ENCODE data around the gene GAB2.
"Not testable (repeated sequence)": the region's sequence is repeated elsewhere in the genome, so short reads cannot be mapped to it uniquely, and the experiment has no call there.

Gene GAB2

DNA sequence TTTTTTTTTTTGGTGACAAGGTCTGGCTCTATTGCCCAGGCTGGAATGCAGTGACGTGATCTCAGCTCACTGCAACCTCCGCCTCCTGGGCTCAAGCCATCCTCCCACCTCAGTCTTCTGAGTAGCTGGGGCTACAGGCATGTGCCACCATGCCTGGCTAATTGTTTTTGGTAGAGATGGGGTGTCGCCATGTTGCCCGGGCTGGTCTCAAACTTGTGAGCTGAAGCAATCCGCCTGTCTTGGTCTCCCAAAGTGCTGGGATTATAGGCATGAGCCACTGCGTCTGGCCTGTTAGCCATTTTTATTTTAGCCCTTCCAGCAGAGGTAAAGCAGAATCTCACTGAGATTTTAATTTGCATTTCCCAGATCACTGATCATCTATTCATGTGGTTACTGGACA lies 184.6 kb downstream of the GAB2 start:
- not testable (repeated sequence) for DNase-seq

DNA sequence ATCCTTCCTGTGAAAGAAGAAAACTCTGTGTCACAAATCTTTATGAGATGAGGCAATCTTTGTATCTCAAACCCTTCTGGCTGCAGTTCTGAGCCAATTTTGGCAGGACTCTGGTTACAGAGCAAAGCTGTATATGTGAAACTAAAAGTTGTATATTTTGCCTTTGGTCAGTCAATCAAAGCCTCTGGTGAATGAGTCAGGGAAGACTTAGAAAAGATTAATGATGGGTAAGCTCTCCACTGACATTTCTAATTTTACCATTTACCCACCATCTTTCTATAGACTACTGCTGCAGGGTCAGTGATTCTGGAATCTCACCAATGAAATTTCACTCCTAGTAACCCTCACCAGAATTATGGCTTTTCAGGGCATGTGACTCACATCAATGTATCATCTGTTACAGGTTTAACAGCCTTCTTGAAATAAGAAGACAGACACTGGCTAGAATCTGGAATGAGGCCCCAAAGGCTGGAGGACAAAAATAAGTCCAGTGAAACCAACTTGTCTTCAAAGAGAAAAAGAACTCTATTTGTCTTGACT lies 185.6 kb downstream of the GAB2 start:
- no peak for DNase-seq

DNA sequence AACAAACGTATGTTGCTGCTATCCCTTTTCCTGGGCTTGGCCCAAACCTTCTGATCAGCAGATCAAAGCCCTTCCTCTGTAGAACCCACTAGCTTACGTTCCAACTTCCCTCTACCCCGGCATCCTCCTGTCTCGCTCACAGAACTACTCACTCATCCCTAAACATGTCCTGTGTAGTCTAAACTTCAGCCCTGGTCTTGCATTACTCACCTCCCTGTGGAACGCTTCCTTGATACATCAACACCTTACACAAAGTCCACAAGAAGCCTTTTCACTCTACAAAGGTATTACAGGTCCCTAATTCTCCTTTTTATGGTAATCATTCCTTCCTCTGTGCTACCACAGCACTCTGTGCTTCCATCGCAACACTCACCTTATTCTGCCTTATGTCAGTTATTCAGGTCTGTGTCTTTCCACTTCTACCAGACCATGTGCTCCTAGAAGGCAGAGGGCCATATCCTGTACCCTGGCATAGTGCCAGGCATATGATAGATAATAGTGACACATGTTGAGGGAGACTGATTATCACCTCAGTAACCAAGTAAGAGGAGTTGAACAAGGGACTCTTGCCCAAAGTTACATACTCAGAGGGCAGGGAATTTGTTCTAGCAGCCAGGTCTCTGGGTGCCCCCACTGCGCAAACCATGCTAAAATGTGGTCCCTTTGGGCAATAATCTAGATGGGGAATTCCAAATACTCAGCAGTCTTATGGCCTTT lies 187.3 kb downstream of the GAB2 start:
- DNase-seq: no peak

DNA sequence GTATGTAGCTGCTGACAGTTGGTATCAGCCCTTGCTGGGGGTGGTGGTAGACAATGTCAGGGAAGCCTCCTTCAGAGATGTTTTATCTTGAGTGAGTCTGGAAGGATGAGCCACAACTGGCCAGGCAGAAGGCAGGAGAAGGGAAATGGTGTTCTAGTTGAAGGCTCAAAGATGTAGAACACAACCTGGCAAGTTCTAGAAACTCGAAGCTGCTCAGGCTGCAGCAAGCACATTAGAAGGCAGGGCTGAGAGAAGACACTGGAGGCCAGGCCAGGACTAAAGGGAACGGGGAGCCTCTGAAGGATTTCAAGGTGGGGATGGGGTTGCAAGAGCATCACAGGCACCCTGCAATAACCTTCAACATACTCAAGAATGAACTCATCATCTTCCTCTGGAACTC lies 188.5 kb downstream of the GAB2 start:
- DNase-seq: no peak

DNA sequence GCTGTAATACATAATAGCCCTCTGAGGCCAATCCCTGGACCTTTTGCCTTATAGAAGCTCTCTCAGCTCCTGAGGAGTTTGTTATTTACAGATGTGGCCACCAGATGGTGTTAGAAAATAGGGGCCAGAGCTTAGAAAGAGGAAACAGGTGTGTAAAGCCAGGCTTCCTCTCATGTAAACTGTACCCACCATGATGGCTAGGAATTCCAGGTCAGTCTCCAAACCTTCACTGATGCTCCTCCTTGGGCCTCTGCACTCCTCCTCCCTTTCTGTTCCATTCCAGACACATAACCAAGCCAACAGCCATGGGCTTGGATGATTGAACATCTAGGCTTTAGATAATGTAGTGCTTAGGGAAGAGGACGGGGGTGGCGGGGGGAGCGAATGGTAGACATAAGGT lies 189.2 kb downstream of the GAB2 start:
- DNase-seq: no peak

DNA sequence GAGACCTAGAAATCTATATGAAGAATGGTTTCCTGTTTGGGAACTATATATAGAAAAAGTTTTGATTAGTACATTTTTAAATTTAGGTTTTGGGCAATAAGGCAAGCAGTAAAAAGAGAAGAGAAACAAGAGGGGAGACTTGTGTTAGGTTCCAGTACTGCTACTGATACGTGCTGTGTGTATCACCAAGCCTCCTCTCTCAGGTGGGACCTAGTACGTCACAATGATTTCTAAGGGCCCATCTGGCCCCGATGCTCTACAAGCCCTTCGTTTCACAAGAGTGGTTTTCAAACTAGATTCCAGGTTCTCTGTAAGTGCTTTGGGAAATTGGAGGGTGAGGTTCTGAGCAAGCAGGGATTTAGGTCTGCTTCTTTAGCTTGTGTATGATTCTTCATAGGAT lies 189.7 kb downstream of the GAB2 start:
- no peak for DNase-seq

DNA sequence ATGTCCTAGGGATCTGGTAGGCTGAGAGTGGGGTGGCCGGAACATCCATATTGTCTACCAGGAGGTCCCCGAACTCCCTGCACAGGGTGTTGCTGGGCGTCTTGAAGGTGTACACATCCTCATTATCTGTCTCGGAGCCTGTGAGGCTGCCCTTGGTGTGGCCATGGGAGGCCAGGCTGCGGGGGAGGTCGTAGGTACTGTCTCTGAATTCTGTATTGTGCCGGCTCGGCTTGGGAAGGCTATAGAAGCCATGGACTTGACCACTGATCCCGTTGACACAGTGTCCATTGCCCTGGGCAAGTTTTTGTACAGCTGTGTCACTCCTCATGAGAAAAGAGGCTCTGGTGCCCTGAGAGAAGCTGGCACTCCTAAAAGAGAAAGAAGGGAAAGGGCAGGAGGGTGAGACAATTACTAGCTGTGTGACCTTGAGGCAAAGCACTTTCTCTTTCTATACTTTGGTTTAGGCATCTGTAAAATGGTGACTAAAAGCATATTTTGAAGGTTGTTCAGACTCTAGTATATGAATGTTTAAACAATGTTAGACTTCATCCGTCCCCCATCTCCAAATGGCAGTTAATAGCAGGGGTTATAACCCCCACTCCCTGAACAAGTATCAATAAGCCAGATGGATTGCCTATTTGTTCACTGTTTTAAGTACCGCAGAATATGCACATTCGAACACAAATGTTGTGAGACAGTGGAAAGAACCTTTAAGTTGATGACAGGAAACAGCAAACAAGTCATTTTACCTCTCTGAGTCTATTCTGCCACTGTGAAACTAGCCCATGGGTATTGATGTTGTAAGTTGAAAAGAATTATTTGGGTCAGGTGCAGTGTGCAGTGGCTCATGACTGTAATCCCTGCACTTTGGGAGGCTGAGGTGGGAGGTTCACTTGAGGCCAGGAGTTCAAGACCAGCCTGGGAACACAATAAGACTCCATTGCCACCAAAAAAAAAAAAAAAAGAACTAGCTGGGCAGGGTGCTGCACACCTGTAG lies 190.6 kb downstream of the GAB2 start:
- DNase-seq: no peak

DNA sequence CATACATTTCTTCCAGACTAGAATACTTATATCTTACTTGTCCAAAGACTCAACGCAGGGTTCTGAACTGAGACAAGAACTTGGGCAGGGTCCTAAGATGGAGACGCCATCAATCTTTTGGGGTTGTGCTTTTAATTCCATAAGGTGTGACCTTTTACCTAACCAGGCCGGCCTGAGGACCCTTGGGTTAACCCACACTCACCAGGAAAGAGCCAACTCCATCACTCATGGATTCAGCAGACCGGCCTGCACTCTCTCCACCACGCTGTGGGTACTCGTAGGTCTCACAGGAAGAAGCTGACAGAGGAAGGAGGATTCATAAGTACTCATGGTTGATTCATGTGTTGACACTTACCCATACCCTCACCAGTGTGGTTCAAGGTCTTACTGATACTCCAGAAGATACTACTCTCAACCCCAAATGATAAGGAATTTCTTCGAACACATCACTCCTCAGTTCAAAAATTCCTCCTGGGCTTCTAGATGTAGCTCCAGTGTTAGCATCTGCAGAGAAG lies 192.7 kb downstream of the GAB2 start:
- no peak for DNase-seq

DNA sequence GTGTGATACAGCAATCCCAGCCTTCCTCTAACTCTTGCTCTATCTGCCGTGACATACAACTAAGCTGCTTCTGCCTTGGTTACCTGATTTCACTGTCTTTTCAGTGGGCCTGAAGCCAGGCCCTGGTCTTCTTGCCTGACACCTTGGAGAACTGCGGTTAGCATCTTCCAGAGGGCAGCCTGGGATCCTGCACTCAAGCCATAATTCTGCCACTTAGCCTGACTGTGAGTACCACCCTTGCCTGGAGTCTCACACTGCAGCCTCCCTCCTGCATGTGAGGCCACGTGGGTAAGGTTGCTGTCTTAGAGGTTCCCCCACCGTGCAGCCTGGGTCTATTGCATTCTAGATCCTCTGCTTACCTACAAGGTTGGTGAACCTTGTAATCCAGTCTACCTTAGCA lies 193.1 kb downstream of the GAB2 start:
- no peak for DNase-seq

DNA sequence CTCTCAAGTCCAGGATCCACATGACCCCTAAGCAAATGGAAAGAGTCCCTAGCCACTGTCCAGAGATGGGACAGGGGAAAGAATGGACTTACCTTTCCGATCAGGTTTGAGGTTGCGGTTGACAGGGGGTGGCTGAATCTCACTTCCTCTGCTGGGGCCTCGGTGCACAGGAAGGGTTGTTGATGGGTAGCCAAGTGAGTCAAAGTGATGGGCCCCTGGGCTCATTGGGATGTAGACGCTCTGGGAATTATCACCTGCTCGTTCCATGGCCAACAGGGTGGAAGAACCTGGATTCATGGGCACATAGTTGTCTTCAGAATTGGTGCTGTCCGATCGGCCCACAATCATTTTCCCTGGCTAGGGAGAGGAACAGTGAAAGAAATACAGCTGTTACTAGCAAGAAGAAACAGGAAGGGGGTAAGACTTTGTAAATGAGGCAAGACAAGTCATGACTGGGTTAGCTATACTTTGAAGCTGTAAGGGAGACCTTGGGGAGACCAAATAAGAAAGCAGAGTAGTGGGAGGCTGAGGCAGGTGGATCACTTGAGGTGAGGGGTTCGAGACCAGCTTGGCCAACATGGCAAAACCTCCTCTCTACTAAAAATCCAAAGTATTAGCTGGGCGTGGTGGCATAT lies 194.2 kb downstream of the GAB2 start:
- DNase-seq: no peak

DNA sequence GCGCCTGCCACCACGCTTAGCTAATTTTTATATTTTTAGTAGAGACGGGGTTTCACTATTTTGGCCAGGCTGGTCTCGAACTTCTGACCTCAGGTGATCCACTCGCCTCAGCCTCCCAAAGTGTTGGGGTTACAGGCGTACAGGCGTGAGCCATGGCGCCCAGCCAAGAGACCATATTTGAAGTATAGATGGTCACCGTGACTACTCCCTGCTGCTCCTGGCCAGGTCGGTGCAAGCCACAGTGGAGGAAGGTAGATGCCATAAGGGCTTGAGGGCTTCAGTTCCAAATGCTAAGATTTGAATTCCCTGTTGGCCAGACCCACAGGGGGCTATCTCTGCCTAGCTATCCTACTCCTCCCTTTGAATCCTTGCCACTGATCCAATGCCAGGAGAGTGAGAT lies 194.9 kb downstream of the GAB2 start:
- DNase-seq: not testable (repeated sequence)

DNA sequence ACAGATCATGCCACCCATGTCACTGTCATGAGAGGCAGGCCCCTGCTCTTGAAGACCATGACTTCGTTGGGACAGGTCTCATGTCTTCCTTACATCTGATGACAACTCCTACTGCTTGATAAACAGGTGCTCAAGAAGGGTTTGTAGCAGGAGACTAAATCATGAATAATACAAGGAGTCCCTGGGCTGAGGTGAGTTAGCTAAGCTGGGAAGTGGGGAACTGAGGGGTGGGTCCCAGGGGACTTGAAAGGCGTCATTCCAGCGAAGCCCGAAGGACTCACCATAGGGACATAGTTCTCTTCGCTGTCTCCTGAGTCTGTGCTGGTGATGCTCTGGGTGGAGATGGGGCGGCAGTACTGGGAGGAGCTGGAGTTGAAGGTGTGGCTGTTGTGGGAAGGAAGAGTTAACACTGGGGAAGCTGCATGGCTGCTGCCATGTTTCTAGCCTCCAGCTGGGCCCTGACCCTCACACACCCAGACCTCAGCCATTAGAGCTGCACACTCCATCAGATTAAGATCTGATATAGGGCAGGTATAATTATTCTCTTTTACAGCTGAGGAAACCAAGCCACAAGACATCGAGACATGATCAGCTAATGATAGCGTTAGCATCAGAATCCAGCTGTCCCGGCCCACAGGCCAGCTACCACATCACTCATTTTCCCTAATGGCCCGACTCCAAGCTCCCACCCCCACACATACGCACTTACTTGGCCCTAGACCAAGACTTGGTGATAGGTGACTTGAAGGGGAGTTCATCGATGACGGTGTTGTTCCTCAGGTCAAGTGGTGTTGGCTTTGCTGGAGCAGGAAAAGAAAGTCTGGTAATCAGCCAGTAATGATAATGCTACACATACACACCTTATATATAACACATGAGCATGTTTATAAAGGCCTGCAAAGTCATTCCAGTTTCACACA lies 196.0 kb downstream of the GAB2 start:
- no peak for DNase-seq

DNA sequence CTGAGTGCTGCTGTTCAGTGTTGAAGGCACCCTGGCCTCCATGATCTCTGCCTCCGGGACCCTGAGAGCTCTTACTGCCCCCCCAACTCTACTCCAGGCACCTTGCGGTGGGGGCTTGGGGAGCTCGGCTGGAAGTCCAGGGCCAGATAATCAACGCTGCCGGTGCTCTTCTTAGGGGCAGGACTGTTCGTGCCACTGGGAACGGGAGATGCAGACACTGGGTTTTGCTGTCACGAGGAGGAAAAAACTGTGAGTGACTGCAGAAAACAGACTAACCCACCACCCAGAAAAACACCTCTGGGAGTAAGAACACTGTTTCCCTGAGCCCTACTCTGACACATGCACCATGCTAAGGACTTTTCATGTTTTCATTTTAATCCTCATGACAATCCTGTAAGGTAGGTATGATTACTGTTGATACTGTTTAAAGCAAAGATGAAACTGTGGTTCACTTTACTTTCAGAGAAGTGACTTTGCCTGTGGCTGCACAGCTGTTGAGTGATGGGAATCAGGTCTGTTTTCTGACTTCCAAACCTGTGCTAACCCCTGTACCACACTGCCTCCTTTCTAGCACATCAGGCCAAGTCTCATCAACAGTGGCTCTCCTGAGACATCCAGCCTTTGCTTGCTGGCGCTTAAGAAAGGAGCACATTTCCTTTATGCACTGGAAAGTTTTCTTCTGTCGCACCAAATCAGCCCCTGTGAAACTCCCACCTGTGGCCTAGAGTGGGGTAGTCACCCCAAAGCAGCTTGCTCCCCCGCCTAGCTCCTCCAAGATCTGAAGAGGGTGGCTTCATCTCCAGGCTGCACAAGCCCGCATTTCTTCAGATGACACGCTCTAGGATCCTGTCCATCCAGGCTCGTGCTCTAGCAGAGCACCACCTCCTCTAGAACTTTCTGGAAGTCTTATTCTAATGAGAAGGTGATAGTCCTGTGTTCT lies 197.1 kb downstream of the GAB2 start:
- no peak for DNase-seq

DNA sequence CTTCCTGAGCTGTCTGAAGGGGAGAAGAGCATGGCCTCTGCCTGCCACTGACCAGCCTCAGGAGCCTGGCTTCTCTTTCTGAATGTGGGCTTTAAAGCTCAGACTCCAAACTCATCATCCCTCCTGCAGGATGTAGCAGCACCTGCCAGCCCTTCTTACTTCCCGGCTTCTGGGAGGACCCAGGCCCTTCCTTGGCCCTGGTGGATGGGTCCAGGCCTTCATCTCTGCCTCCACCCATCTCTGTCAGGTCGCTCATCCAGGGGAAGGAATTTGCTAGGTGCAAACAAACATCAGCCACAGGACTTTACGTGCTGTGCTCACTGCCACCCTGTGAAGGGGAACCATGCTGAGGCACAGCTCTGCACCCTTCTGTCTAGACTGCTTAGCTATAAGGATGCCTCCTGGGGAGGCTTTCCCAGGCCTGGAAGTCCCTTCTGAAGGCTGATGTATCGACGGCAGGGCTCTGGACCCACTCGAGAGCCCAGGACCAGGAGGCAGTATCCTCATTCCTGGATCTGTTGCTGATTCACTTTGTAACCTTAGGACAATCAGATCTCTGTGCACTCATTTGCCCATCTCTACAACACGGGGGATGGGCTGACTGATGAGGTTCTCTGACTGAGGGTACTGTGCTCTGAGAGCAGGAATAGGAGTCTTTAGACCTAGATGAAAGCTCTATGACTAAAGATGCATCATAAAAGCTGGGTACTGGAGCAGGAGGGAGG lies 198.0 kb downstream of the GAB2 start:
- no peak for DNase-seq

DNA sequence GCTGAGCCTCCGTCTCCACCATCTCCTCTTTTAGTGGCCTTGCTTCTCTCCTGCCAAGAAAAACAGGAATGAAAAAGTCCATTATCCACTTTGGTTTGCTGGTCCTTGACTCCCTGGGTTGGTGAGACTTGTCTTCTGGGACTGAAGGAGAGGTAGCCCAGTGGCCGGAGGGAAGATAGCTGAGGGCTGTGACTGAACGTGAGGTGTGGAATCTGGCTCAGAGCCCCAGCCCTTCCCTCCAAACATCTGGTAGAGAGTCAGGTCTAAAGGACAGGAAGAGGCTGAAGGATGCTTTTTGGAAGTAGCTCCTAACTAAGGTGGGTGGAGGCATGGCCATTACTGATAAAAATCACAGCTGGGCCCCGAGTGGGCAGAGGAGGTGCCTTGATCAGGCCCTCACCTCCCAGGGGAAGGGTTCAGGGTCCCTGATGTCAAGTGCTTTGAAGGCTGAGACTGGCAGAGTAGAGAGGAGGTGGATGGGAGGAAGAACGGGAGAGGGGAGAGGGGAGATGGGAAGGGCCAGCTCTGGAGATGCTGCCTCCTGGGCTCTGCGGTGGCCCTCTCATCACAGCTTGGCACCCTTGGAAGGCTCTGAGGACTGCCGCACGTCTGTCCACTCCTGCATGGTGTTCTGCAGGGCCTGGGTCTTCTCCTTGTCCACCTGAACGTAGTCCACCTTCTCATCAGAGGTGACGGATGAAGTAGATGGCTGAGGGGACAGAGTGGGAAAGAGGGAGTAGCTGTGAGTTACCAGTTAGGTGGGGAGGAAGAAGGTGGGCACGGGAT lies 198.7 kb downstream of the GAB2 start:
- DNase-seq: no peak

DNA sequence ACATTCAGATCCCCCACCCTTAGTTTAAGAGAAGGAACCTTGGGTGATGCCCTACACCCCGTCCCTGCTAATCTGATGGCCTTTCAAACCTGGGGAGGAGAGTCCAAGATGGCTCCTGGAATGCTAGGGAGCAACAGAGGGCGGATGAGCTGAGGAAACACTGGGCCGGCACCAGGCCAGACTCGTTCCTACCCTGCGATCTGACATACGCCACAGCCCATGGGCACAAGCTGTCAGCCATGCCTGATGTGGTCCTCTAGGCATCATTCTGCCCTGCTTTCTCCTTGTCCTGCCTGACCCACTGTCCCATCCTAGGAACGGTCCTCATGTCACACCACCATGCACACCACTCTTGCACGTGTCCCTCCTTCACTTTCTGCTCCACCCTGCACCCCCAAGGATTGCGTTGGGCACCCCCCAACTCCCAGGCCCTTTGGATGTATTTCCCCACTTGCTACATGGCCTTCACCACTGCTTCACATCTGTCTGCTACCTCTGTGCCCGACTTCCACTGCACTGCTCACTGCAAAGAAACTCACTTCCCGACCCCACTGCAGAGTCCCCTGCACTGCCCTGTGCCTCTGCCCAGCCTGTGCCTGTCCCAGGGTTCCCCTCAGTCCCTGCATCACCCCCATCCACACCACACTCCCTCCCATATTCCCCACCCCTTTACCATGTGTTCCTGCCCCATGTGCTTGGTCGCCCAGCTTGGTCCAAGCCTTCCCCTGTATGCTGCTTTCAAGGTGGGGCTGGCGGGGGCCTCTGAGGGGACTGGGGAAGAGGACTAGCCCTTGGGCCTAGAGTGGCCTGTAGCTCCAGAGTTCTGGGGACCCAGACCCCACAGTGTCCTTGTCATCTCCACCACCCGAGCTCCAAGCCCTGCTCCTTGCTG lies 199.7 kb downstream of the GAB2 start:
- no peak for DNase-seq

DNA sequence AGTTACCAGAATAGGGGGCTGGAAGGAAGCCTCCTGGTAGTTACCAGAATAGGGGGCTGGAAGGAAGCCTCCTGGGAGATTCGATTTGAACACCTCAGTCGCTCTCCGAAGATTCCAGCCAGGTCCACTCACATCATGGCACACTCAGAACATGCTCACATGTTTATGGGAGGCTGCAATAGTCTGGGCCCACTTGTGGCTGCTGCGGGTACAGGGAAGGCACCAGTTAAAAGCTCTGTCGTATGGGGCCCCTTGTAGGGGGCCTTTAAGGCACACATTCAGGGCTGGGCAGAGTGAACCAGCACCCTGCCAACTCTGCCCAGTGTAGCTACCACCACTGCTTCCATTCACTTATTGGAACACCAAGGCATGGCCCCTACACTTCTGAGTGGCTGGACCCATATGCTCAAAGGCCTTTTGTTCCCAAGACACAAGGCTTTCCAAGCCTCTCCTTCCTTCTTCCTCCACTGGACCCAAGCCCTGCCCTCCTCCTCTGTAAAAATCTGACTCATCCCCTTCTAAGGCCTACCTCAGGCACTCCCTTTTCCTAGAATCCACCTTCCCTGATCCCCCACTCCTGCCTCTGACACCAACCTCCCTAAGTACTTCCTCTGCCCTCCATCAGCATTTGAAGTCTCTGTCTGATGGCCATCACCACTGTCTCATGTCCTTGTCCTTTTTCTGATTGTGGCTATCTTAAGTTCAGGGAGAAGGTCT lies 200.9 kb downstream of the GAB2 start:
- no peak for DNase-seq

DNA sequence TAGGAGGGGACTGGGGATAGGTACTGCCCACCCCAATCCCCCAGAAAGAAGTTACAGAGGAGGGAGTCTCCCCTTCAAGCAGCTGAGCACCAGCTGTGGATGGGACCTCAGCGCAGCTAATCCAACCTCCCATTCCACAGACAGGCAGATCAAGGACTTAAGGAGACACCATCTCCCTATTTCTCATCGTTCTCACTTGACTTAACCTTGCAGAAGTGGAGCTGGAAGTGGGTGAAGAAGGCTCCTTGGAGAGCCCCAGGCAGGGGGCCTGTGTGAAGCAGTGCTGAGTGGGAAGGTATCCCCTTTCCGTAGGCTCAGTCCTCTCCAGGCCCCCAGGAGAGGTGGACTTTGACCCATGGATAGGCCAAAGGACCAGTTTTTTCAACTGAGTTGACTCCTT lies 201.6 kb downstream of the GAB2 start:
- no peak for DNase-seq
